ENCODE results near the gene BHLHE41. TPM values are rescaled to one million over a fixed set of nuclear protein-coding genes. Genes with fewer than 3 reads are reported as not detected.

Gene BHLHE41
- total and polyA plus RNA-seq, 9 of the 15 experiments (the other 6 are each of a cell fraction or from before 2014, with no cell fraction given) = not detected

DNA sequence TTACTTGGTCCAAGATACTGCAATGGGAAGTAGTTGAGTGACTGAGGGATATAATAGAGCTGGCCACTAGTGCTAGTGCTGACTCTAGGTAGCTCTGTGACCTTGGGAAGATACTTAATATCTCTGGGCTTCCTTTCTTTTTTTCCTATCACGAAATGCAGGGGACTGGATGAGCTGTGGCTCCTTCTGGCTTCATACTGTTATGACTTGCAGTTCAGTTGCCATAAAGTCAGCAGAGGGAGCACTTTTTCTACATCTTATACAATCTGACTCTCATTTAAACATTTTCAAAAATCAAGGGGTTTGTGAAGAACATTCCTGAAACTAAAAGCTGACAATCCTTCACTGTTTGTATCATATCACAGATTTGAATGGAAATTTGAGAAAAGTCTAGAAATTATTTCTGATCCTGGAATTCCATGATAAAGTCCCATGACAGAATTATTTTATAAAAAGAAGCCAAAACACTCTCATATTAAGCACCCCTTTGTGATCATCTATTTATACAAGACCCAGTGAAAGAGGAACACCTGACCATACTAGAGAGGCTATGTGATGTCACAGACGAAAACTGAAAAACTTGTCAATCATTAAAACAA, 5.3 kb downstream of the BHLHE41 start (continued):
- TF ChIP-seq, protein P1, sequence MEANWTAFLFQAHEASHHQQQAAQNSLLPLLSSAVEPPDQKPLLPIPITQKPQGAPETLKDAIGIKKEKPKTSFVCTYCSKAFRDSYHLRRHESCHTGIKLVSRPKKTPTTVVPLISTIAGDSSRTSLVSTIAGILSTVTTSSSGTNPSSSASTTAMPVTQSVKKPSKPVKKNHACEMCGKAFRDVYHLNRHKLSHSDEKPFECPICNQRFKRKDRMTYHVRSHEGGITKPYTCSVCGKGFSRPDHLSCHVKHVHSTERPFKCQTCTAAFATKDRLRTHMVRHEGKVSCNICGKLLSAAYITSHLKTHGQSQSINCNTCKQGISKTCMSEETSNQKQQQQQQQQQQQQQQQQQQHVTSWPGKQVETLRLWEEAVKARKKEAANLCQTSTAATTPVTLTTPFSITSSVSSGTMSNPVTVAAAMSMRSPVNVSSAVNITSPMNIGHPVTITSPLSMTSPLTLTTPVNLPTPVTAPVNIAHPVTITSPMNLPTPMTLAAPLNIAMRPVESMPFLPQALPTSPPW (CRISPR knock-in tag; IDR thresholded peaks at IDR 0.05) = no peak
- TF ChIP-seq FOSL1 (tag; conservative IDR thresholded peaks at IDR 0.05) = no peak
- TF ChIP-seq, protein P2, sequence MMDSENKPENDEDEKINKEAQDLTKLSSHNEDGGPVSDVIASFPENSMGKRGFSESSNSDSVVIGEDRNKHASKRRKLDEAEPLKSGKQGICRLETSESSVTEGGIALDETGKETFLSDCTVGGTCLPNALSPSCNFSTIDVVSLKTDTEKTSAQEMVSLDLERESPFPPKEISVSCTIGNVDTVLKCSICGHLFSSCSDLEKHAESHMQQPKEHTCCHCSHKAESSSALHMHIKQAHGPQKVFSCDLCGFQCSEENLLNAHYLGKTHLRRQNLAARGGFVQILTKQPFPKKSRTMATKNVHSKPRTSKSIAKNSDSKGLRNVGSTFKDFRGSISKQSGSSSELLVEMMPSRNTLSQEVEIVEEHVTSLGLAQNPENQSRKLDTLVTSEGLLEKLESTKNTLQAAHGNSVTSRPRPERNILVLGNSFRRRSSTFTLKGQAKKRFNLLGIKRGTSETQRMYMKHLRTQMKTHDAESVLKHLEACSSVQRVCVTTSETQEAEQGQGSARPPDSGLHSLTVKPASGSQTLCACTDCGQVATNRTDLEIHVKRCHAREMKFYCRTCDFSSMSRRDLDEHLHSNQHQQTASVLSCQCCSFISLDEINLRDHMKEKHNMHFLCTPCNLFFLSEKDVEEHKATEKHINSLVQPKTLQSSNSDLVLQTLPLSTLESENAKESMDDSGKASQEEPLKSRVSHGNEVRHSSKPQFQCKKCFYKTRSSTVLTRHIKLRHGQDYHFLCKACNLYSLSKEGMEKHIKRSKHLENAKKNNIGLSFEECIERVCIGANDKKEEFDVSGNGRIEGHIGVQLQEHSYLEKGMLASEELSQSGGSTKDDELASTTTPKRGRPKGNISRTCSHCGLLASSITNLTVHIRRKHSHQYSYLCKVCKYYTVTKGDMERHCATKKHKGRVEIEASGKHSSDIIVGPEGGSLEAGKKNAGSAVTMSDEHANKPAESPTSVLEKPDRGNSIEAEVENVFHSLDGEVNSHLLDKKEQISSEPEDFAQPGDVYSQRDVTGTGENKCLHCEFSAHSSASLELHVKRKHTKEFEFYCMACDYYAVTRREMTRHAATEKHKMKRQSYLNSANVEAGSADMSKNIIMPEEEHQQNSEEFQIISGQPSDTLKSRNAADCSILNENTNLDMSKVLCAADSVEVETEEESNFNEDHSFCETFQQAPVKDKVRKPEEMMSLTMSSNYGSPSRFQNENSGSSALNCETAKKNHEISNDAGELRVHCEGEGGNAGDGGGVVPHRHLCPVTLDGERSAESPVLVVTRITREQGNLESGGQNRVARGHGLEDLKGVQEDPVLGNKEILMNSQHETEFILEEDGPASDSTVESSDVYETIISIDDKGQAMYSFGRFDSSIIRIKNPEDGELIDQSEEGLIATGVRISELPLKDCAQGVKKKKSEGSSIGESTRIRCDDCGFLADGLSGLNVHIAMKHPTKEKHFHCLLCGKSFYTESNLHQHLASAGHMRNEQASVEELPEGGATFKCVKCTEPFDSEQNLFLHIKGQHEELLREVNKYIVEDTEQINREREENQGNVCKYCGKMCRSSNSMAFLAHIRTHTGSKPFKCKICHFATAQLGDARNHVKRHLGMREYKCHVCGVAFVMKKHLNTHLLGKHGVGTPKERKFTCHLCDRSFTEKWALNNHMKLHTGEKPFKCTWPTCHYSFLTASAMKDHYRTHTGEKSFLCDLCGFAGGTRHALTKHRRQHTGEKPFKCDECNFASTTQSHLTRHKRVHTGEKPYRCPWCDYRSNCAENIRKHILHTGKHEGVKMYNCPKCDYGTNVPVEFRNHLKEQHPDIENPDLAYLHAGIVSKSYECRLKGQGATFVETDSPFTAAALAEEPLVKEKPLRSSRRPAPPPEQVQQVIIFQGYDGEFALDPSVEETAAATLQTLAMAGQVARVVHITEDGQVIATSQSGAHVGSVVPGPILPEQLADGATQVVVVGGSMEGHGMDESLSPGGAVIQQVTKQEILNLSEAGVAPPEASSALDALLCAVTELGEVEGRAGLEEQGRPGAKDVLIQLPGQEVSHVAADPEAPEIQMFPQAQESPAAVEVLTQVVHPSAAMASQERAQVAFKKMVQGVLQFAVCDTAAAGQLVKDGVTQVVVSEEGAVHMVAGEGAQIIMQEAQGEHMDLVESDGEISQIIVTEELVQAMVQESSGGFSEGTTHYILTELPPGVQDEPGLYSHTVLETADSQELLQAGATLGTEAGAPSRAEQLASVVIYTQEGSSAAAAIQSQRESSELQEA (IDR thresholded peaks at IDR 0.05; ENCODE audit: low read depth) = no peak
- no peak for TF ChIP-seq HOXB6 (CRISPR knock-in tag; IDR thresholded peaks at IDR 0.05; ENCODE audit: borderline replicate concordance)
- TF ChIP-seq MBD2 (IDR thresholded peaks at IDR 0.05; ENCODE audit: borderline replicate concordance, low read depth) = no peak
- no peak for TF ChIP-seq EWSR1 (IDR thresholded peaks at IDR 0.05; ENCODE audit: borderline replicate concordance, low read depth, partially characterized antibody)
- no peak for TF ChIP-seq ZBED1 (IDR thresholded peaks at IDR 0.05)

Measured in K562 (cell line).